Stimulated activated CD4-positive, alpha-beta T cell treated with anti-CD3 and anti-CD28 coated beads, Interleukin-2, amount 100 ng/mL, for 24 hours (primary cell): ENCODE measurements around the gene SGCG.
"Not testable (repeated sequence)": the region's sequence is repeated elsewhere in the genome, so short reads cannot be mapped to it uniquely, and the experiment has no call there.

Source experiments
- DNase-seq, 2 donors: peaks; one replicate each; pipeline ENCODE4 v3.0.0-alpha.2; 2020

Gene SGCG

DNA sequence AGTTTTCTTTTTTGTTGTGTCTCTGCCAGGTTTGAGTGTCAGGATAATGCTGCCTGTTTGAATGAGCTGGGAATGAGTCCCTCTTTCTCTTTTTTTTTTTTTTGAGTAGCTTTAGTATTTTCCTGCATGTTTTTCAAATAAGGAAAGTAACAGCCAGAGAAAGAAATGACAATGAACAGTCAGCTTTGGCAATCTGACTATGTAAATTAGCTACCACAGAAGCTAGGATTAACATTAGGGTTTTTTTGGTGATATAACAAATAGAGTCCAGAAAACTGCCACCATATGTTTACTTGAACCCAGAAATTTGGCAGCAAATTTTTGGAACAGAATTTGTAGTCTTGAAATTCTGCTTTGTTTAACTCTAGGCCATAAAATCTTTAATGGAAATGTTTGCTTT lies 50.5 kb downstream of the SGCG start:
- DNase-seq, result no peak

DNA sequence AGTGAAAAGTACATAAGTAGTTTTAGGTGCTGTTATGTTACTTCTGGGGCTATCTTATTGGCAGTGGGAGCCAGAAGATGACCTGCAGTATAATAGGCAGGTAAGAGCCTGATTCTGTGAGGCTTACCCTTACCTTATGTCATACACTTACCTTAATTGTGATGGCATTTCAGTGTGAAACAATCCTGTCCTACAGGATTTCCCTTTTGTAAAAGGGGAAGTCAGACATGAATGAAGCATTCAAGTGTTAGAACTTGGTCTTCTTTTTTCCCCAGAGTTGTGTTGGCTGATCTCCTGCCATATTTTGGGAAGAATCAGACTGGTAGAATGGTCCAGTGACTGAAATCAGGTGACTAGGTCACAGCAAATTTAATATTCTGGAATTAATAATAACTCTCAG lies 55.2 kb downstream of the SGCG start:
- DNase-seq, result no peak

DNA sequence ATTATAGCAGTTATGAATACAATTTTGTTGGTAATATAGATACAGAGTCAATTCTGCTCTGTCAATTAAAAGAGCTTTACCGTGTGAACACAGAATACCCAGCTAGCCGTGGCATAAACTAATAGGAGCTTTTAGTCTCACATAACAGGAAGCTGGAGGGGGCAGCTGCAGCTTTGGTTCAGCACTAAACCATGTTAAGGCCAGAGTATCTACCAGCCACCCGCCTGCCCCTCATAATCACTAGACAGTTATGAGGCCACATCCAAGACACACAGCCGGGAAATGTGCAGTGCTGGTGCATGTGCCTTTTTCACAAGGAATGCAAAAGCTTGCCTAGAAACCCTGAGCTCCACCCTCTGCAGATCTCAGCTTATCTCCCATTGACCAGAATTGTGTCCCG lies 62.3 kb downstream of the SGCG start:
- no peak for DNase-seq

DNA sequence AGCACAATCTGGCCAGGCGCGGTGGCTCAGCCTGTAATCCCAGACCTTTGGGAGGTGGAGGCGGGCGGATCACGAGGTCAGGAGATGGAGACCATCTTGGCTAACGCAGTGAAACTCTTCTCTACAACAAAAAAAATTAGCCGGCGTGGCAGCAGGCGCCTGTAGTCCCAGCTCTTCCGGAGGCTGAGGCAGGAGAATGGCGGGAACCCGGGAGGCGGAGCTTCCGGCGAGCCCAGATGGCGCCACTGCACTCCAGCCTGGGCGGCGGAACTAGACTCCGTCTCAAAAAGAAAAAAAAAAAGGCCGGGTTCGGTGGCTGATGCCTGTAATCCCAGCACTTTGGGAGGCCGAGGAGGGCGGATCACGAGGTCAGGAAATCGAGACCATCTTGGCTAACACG lies 67.6 kb downstream of the SGCG start:
- not testable (repeated sequence) for DNase-seq

DNA sequence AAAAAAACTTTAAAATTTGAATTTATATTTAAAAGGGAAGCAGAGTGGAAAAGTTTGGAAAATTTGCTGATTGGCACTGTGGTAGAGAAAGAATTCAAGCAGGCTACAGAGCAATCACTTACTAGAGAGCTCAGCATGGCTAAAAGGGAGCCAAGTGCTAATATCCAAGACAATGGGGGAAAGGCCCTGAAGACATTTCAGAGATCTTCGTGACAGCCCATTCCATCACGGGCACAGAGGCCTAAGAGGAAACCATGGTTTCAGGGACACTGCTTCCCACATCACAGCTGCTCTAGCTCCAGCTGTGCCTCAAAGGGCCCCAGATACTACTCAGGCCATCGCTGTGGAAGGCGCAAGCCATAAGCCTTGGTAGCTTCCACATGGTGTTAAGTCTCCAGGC lies 73.7 kb downstream of the SGCG start:
- DNase-seq, result no peak

DNA sequence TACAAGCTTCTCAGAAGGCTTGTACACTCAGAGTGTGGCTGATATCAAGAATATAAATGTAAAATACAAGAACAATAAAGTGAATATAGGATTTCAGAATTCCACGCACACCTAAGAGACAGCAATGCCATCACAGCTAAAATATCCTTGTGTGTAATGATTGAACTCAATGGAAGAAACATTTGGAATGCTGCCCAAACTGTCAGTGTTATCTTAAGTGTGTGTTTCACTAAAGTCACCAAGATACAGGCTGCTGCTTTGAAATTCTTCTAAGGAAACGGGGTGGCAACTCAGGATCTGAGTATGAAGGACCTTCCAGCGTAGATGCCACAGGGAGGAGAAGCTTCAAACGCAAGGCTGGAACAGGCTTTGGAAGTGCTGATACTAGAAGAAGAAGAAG lies 86.8 kb downstream of the SGCG start:
- no peak for DNase-seq

DNA sequence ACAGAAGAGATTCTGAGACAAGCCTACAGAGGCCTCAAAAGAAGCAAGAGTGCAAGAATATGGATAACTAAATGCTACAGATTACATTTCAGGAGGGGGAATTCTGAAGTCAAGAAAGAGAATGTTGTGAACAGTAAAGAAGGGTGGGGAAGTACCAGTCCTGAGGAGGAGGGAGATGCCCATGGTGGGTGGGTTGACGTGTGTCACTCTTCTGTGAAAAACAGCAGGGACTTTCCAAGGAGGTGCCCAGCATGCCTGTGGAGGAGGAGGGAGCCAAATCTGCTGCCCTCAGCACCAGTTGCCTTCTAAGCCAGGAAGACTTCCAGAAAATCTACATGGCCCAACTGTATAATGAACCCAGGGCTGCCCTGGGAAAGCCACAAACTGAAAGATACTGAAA lies 87.7 kb downstream of the SGCG start:
- DNase-seq, result peak; percentile 23 to 24

DNA sequence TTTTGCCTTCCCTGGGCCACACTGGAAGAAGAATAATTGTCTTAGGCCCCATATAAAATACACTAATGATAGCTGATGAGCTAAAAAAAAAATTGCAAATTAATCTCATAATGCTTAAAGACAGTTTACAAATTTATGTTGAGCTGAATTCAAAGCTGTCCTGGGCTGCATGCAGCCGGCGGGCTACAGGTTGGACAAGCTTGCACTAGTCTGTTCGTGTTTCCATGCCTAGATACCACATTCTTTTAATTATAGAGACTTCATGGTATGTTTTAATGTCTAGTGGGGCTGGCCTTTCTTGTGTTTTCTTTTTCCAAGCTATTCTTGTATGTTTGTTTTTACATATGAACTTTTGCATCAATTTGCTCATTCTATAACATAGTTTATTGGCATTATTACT lies 90.6 kb downstream of the SGCG start:
- no peak for DNase-seq

DNA sequence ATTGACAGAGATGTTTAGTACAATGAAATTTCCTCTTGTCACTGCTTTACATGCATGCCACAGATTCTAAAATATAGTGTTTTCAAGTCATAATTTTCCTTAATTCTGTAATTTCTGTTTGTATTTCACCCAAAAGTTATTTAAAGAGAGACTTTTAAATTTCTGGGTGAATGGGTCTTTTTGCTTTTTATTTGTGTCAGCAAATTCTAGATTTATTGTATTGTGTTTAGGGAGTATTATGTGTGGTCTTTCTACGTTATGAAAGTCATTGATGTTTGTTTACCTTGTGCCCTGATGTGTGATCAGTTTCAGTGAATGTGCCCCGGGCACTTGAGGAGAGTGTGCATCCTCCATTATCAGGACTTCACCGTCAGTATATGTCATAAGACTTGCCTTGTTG lies 92.7 kb downstream of the SGCG start:
- no peak for DNase-seq

DNA sequence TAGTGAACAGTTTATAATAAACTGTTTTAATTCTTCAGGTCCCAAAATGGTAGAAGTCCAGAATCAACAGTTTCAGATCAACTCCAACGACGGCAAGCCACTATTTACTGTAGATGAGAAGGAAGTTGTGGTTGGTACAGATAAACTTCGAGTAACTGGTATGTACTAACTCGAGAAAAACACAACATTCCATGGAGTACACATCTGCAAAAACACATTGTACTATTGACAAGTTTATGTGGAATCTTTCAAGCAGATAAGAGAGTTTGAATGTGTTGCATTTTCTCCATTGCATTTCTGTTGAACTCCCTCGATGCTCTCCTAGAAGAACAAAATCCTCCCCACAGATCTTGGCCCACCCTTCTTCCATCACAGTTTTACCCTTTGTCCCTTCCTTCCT lies 98.5 kb downstream of the SGCG start:
- DNase-seq, result no peak

DNA sequence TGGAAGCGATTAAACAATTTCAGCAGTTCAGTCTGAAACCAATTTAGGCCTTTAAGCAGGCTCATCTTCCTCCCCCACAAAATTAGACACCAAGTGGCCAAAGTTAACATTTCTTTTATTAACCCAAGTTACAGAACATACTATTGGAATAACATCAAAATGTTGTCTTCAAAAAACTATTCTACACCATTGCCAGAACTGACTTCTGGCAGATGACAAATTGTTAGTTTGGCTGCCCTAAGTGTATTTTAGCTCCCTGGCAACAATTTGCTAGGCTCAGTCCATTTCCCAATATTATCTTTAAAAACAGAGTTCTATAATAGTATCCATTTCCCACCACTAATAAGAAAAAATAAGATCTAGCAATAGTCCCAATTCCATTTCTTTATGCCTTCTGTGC lies 107.8 kb downstream of the SGCG start:
- DNase-seq, result no peak

DNA sequence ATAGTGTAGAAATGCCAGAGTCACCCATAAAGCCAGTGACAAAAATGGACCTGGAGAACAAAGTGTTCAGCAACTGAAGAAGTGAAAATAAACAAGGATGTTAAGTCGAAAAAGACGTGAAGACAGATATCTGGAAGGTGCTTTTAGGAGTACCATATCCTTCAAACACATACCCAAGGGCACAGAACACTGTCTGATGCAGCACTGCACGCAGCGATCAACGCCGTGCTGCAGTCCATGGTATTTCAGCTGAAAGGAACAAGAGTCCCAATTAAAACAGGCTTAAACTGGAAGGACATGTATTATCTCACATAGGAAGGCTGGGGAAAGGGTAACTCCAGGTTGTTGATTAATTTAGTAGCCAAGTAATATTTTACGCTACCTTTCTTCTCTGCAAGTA lies 108.2 kb downstream of the SGCG start:
- no peak for DNase-seq

DNA sequence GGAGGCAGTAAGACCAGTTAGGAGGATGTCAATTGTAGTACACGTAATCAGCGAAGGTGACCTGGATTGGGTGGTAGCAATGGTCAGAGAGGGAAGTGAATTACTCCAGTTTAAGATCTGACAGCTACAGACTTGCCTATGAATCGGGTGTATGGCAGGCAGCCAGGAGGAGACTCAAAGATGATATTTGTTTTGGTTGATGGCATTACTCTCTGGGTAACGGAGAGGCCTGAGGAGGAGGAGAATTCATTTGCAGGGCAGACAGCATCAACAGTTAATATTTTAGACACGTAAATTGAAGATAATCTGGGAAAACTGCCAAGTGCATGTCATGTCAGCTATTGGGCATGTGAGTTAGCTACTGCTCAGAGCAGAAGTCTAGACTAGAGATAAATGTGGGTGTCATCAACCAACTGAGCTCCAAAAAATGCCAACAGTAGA lies 109.2 kb downstream of the SGCG start:
- DNase-seq, result no peak

DNA sequence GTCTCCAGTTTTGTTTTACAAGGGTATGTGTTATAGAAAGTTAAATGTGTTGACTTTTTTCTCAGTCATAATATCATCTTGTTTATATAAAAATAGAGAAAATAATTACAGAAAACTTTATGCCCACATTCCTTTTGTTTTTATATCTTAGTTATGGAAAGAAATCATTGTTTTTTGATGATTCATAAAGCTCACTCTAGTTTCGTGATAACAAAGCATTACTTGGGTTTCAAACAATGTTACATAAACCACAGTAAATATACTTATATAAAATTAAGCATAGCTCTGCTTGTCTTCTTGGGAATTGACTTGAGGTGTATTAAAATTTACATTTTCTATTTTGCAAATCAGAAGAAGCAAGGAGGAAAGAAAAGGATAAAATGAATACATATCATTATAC lies 111.8 kb downstream of the SGCG start:
- no peak for DNase-seq

DNA sequence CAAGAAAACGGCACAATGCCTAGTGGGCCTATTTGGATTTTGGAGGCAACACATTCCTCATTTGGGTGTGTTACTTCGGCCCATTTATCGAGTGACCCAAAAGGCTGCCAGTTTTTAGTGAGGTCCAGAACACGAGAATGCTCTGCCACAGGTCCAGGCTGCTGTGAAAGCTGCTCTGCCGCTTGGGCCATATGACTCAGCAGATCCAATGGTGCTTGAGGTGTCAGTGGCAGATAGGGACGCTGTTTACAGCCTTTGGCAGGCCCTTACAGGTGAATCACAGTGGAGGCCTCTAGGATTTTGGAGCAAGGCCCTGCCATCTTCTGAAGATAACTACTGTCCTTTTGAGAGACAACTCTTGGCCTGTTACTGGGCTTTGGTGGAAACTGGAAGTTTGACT lies 134.1 kb downstream of the SGCG start:
- not testable (repeated sequence) for DNase-seq

DNA sequence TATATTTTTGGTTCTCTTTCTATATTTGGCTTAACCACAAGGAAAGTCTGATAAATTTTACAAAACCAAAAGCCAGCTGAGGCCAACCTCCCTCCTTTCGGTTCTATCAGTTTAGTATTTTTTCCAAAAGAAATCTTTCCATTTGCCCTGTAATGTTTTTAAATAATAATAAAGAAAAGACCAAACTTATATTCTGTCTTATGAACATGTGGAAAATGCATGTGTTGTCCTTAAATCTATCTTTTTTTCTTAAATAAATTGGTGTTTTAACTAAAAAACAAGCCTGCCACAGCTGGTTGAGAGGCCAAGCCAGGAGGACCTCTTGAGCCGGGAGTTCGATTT lies 139.1 kb downstream of the SGCG start:
- no peak for DNase-seq

DNA sequence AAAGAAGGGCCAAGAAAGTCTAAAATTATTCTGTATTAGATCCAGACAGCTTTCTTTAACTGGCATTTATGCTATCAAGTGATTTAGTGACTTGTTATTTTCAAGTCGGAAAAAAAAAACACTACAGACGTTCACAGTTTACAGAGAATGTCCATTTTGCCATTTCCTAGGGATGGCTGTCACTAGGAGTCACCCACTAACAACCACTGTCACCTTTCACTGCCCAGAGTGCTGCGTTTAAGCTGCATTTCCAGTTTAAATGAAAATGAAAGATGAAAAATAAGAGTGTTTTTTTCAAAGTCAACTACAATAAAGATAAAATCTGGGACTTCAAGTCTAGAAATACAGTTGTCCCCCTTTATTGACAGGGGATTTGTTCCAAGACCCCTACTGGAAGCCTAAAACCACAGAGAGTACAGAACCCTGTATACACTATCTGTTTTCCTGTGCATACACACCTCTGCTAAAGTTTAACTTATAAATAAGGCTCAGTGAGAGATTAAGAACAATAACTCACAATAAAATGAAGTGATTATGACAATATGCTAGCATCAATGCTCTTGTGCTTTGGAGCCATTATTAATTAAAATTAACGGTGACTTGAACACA lies 140.3 kb downstream of the SGCG start:
- DNase-seq, result no peak

DNA sequence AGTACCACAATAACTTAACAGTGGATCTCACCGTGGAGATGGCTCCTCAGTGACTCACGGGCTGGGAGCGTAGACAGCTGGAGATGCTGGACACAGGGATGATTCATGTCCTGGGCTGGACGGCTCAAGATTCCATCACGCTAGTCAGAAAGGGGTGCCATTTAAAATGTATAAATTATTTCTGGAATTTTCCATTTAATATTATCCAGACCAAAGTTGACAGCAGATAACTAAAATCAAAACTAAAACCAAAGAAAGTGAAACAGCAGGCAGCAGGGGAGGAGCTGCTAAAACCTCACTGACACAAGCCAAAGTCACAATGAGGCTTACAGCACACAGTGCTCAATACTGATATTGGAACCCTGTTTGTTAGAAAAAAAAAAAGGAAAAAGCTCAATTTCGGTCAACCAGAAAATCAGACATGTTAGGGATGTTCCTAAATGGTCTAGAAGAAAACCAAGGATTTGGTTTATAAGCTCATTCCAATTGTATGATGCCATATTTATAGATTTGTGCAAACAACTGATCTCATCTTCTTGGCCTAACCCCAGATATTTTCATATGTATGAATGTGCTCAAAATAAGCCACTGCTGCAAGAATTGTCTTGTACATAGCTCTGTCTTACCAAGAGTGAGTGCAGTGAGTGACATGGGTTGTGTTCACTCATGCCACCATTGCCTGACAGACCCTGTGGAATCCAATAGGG lies 140.9 kb downstream of the SGCG start:
- no peak for DNase-seq

DNA sequence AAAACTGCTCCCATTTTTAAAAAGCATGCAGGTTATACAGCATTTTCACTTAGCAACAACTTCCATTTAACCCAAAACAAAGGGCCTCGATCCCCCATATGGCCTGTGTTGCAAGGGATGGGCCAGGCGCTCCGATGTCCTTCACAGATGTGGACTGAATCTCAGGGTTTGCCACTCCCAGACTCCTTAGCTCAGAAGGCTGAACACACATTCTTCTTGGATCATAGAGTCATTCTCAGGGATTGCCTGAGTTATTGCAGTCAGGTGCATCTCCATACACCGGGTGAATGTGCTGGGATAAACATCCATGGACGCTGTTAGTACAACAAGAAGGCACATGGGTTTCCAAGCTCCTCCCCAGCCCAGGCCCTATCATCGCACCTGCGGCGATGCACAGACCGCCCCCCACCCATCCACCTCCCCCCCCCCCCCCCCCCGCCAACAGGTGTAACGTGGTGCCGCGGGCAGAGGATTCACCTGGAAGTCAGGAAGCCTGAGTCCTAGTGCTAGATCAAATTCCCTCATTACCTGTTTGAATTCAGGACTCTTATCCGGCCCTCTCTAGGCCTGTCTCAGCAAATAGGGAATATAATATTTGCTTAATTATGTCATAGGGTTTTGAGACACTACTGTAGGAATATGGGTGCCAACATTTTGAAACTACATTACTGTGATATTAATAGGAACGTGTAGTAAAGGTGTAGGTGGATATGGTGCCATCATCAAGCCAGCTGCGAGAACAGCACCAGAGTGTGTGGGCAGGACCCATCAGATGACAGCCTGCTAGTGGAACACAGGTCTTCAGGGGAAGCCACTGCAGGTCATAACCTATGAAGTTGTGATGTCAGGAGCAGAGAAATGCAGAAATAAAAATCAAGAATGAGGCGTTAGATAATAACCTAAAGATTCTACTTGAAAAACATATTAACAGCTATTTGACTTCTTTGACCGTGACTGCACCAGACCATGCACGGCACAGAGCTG lies 141.9 kb downstream of the SGCG start:
- DNase-seq, result peak in 1 of 2 donors; percentile 4

DNA sequence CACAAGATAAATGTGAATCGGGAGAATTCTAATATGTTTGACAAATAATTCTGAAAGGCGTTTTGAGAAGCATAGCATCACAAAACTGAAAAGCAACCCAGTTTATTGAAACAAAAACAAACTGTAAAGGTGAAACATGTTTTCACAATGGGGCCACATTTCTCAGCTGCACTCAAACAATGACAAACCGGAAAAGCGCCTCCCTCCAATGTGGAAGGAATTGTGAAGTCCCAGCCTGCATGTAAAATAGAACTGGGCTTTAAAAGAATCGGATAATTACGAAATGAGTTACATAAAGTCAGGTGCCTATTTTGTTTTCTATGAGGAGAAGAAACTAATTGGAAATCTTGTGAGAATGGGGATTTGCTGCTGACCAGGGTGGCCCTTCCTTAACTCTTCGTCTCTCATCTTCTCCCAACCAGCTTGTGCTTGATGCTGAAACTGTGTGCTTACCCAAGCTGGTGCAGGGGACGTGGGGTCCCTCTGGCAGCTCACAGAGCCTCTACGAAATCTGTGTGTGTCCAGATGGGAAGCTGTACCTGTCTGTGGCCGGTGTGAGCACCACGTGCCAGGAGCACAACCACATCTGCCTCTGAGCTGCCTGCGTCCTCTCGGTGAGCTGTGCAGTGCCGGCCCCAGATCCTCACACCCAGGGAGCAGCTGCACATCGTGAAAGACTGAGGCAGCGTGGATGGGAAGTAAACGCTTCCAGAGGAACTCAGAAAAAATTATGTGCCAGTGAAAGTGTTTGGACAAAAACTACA lies 143.3 kb downstream of the SGCG start:
- no peak for DNase-seq

DNA sequence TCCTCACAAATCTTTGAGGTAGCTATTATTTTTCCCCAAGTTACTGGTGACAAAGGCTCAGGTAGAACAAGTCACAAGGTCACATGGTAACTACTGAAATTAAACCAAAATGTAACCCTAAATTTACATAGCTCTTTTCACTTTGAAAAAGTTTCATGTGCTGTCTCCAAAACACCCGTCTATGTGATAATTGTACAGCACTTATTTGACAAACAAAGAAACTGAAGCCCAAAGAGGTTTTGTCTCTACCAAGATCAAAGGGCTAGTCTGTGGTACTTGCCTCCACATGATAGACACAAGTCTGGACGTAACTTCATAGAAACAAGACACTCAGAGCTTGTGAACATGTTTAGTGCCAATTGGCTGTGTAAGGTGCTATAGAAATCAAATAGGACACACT lies 144.4 kb downstream of the SGCG start:
- no peak for DNase-seq

DNA sequence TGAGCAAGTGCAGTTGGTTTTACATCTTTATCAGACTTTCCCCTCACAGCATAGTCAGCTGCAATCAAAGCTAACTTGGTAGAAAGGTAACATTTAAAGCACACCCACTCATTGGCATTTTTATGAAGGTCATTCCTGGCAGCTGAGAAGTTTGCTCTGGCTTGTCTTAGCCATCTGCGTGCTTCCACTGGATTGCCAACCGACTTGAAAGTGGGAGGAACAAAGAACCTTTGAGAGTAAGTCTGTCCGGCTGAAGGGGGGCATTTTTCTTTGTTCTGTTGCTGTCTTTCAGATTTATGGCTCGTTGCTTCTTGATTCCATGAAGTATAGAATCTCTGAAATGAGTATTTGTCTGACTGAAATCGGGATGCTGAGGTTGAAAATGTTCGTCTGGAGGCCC lies 149.6 kb downstream of the SGCG start:
- no peak for DNase-seq

DNA sequence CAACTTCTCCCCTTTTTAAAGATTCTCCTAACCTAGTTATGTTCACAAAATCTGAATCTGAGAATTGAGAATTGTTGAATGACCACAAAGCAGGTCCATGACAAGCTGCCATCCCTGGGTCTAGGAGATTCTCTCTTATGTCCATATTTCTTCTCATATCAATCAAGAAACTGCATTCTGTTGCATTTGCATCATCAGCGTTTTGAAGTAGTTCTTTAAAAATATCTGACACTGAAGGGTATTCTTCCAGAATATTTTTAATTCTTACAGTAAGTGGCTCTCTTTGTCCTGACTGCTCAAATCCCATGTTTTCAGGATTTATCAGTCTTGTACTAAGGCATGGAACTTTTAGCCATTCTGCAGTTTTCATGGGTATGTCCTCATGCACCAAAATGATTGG lies 158.4 kb downstream of the SGCG start:
- DNase-seq, result no peak
